SK-N-SH treated with all-trans-retinoic acid at 6 μM for 48 hours (cell line): ENCODE results near the gene PPM1H.

ENCODE experiments used
- GLIS3 ChIP-seq: fragments of 250-450 bp; sonication (Bioruptor Pico); IDR thresholded peaks from 2 replicates; pipeline ENCODE4 v1.5.0; 2020; ENCODE audit warnings: mild to moderate bottlenecking, moderate library complexity
- ISL1 ChIP-seq: fragments of 250-450 bp; sonication (Bioruptor Pico); IDR thresholded peaks from 2 replicates; pipeline ENCODE4 v2.1.2; 2022; ENCODE audit warnings: mild to moderate bottlenecking, moderate library complexity
- OSR1 ChIP-seq: fragments of 250-450 bp; sonication (Bioruptor Pico); IDR thresholded peaks from 2 replicates; pipeline ENCODE4 v1.8.0; 2022; ENCODE audit warnings: moderate library complexity, mild to moderate bottlenecking, inconsistent platforms
- TOX ChIP-seq: fragments of 250-450 bp; sonication (Bioruptor Pico); IDR thresholded peaks from 2 replicates; pipeline ENCODE4 v1.8.0; 2021; ENCODE audit warnings: mild to moderate bottlenecking, moderate library complexity, borderline replicate concordance
- ZFP30 ChIP-seq: fragments of 450-650 bp; formaldehyde crosslinking; IDR thresholded peaks from 2 replicates; pipeline ENCODE4 v1.5.0; 2022; ENCODE audit warnings: mild to moderate bottlenecking, moderate library complexity
- TF ChIP-seq, protein P1 (sequence below): fragments of 250-450 bp; sonication (Bioruptor Pico); IDR thresholded peaks from 2 replicates; pipeline ENCODE4 v1.8.0; 2020; ENCODE audit warnings: mild to moderate bottlenecking, moderate library complexity, borderline replicate concordance
- TF ChIP-seq, protein P2 (sequence below): fragments of 250-450 bp; sonication (Bioruptor Pico); IDR thresholded peaks from 2 replicates; pipeline ENCODE4 v1.5.1; 2021; ENCODE audit warnings: mild to moderate bottlenecking, moderate library complexity
- TF ChIP-seq, protein P3 (sequence below): fragments of 250-450 bp; sonication (Bioruptor Pico); IDR thresholded peaks from 2 replicates; pipeline ENCODE4 v1.5.0; 2020; ENCODE audit warnings: mild to moderate bottlenecking, moderate library complexity

DNA sequence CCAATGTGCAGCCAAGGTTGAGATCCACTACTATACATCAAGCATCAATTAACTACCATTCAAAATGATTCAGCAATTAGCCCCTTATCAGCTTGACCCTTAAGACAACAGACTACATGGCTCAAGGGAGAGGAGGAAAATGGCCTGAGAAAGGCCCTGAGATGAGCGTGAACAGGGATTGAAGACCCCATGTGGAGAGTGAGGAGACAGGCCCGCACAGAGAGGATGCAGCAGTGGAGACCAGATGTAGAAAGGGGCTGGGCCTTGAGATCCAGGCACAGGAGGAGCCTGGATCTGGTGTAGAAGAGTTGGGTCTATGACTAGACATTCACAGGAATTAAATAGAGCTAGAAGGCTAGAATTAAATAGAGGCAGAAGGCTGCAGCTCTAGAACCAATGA is 239.3 kb downstream of the PPM1H start:
- TF ChIP-seq TOX (CRISPR knock-in tag) (no peak), OSR1 (CRISPR knock-in tag) (no peak), GLIS3 (CRISPR knock-in tag) (no peak), ZFP30 (no peak), ISL1 (CRISPR knock-in tag) (no peak)
- TF ChIP-seq, protein P1, sequence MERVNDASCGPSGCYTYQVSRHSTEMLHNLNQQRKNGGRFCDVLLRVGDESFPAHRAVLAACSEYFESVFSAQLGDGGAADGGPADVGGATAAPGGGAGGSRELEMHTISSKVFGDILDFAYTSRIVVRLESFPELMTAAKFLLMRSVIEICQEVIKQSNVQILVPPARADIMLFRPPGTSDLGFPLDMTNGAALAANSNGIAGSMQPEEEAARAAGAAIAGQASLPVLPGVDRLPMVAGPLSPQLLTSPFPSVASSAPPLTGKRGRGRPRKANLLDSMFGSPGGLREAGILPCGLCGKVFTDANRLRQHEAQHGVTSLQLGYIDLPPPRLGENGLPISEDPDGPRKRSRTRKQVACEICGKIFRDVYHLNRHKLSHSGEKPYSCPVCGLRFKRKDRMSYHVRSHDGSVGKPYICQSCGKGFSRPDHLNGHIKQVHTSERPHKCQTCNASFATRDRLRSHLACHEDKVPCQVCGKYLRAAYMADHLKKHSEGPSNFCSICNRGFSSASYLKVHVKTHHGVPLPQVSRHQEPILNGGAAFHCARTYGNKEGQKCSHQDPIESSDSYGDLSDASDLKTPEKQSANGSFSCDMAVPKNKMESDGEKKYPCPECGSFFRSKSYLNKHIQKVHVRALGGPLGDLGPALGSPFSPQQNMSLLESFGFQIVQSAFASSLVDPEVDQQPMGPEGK (CRISPR knock-in tag) = no peak
- TF ChIP-seq, protein P2, sequence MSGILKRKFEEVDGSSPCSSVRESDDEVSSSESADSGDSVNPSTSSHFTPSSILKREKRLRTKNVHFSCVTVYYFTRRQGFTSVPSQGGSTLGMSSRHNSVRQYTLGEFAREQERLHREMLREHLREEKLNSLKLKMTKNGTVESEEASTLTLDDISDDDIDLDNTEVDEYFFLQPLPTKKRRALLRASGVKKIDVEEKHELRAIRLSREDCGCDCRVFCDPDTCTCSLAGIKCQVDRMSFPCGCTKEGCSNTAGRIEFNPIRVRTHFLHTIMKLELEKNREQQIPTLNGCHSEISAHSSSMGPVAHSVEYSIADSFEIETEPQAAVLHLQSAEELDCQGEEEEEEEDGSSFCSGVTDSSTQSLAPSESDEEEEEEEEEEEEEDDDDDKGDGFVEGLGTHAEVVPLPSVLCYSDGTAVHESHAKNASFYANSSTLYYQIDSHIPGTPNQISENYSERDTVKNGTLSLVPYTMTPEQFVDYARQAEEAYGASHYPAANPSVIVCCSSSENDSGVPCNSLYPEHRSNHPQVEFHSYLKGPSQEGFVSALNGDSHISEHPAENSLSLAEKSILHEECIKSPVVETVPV (CRISPR knock-in tag) = no peak
- TF ChIP-seq, protein P3, sequence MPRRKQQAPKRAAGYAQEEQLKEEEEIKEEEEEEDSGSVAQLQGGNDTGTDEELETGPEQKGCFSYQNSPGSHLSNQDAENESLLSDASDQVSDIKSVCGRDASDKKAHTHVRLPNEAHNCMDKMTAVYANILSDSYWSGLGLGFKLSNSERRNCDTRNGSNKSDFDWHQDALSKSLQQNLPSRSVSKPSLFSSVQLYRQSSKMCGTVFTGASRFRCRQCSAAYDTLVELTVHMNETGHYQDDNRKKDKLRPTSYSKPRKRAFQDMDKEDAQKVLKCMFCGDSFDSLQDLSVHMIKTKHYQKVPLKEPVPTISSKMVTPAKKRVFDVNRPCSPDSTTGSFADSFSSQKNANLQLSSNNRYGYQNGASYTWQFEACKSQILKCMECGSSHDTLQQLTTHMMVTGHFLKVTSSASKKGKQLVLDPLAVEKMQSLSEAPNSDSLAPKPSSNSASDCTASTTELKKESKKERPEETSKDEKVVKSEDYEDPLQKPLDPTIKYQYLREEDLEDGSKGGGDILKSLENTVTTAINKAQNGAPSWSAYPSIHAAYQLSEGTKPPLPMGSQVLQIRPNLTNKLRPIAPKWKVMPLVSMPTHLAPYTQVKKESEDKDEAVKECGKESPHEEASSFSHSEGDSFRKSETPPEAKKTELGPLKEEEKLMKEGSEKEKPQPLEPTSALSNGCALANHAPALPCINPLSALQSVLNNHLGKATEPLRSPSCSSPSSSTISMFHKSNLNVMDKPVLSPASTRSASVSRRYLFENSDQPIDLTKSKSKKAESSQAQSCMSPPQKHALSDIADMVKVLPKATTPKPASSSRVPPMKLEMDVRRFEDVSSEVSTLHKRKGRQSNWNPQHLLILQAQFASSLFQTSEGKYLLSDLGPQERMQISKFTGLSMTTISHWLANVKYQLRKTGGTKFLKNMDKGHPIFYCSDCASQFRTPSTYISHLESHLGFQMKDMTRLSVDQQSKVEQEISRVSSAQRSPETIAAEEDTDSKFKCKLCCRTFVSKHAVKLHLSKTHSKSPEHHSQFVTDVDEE (CRISPR knock-in tag) = no peak
